Tibial nerve (tissue), 4 donors: ENCODE measurements around the gene ZNRD2. TPM values are rescaled to one million over a fixed set of nuclear protein-coding genes. Genes with fewer than 3 reads are reported as not detected.

Experiments used
- DNase-seq, 2 donors: peaks; one replicate each; pipeline ENCODE4 v3.0.0-alpha.2; 2019; ENCODE audit warnings: low spot score in 2 of 2
- H3K27ac ChIP-seq, 4 donors: fragments of 200-600 bp; sonication (generic) in 3 of 4; one replicate each; pipeline ENCODE4 v1.5.1; 2017 to 2019; ENCODE audit warnings: mild to moderate bottlenecking in 1 of 4
- H3K27me3 ChIP-seq, 2 donors: fragments of 200-600 bp; sonication (generic) in 1 of 2; one replicate each; pipeline versions ENCODE4 v1.5.1 to v1.6.0; 2017 to 2019
- H3K36me3 ChIP-seq, 3 donors: fragments of 200-600 bp; sonication (generic); one replicate each; pipeline ENCODE4 v1.5.1; 2018 to 2019
- H3K4me1 ChIP-seq, 4 donors: fragments of 200-600 bp; sonication (generic) in 3 of 4; one replicate each; pipeline ENCODE4 v1.5.1; 2017 to 2019
- H3K4me3 ChIP-seq, 4 donors: fragments of 200-600 bp; sonication (generic) in 3 of 4; one replicate each; pipeline ENCODE4 v1.5.1; 2017 to 2019; ENCODE audit warnings: mild to moderate bottlenecking in 1 of 4, moderate library complexity in 1 of 4
- H3K9me3 ChIP-seq, 4 donors: fragments of 200-600 bp; sonication (generic) in 3 of 4; one replicate each; pipeline ENCODE4 v1.5.1; 2017 to 2019
- CTCF ChIP-seq, 5 experiments: fragments of 200-600 bp in 3 of 5; fragments of 450-650 bp in 2 of 5; sonication (generic) in 3 of 5; IDR thresholded peaks; one replicate each; pipeline ENCODE4 v1.5.1; 2016 to 2019; ENCODE audit warnings: antibody characterized with exemption in 5 of 5, mild to moderate bottlenecking in 3 of 5, moderate library complexity in 2 of 5
- EP300 ChIP-seq, 2 donors: sonication (generic); formaldehyde crosslinking; IDR thresholded peaks; one replicate each; pipeline ENCODE4 v1.6.1; 2017; ENCODE audit warnings: antibody characterized with exemption in 2 of 2, mild to moderate bottlenecking in 1 of 2
- POLR2A ChIP-seq, 2 donors: fragments of 450-650 bp; IDR thresholded peaks; one replicate each; pipeline ENCODE4 v1.6.1; 2017; ENCODE audit warnings: antibody characterized with exemption in 2 of 2, mild to moderate bottlenecking in 2 of 2, moderate library complexity in 2 of 2
- WGBS, 2 donors: methylation state at CpG; one replicate each; pipeline ENCODE4 v1.1.5; 2018; 5-methylcytosine and 5-hydroxymethylcytosine counted together
- total RNA-seq, 4 donors: library from RNA; depleted of rRNA; stranded (reverse); fragments of >200 nt; gene quantifications; one replicate each; pipeline ENCODE4 v1.1.0, GENCODE V29; 2016

Gene ZNRD2
- total RNA-seq, 4 donors from 2014 or later, result 49.6 to 70.8 (median 56.5) TPM

DNA sequence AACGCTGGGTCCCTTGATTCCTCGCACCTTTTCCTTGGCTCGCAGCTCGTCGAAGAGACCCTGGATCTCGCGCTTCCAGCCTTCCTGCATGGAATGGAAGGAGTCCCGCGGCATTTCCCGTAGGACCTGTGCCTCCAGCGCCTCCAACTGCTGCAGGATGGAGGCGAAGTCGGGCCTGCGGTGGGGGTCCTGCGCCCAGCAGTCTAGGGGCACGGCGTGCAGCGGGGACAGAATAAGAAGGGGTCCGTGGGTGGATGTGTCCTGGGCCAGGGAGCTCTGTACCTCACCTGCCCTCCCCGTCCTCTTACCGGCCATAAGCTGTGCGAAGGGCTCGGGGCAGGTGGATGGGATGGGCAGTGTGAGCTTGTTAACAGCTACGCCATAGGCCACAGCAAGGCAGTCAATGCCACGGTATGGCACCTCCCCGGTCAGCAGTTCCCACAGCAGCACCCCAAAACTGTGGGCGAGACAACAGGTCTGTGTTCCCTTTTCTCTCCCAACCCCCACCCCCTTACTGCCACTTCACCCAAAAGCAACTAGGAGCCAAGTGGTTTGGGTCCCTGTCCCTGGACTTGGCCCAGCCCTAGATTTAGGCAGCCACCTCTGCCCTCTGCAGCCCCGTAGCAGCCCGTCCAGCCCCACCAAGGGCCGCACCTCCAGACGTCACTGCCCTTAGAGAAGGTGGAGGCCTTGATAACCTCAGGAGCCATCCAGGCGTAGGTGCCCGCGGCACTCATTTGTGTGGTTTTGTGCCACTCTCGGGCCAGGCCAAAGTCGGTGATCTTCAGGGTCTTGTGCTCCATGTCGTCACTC lies 37.5 kb downstream of the ZNRD2 start:
- H3K27me3 ChIP-seq, result no peaks in the 10 kb centered on the region
- peak overlapping the region; percentile 31 to 96 (median 58) for H3K27ac ChIP-seq
- no peaks in the 10 kb centered on the region for H3K9me3 ChIP-seq
- TF ChIP-seq CTCF (IDR thresholded peaks at IDR 0.05) (no peak), POLR2A (IDR thresholded peaks at IDR 0.05) (no peak), EP300 (IDR thresholded peaks at IDR 0.05) (no peak)
- peaks cover 8 to 75% (median 21%) of the 10 kb centered on the region in 3 donors for H3K36me3 ChIP-seq
- H3K4me1 ChIP-seq, result peaks cover 0 to 68% (median 48%) of the 10 kb centered on the region in 4 donors
- DNase-seq, result no peak
- 73 to 78% methylated on average over 34 to 37 of the region's 37 CpGs for WGBS, 2 donors
- H3K4me3 ChIP-seq, result peak overlapping the region in 2 of 4 donors; percentile 24 to 47

DNA sequence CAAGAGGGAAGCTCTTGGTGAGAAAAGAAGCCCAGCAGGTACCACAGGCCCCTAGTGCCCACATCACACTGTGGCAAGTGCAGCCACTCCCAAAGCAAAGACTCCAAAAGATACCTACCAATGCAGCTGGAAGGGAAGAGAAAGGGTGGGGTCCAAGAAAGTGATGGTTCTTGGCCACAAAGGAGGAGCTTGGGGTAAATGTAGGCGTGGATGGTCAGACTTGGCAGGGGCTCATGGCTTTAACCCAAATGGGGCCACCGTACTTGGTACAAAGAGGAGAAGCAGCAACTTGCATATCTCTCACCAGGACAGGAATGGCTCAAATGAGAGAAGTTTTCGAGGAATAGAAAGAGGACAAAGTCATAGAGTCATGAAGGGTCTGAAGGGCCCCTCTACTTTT lies 39.0 kb downstream of the ZNRD2 start:
- Histone ChIP-seq H3K4me1 (peaks cover 0 to 74% (median 56%) of the 10 kb centered on the region in 4 donors), H3K4me3 (no peak overlapping the region), H3K36me3 (peaks cover 8 to 61% (median 18%) of the 10 kb centered on the region in 3 donors), H3K9me3 (no peaks in the 10 kb centered on the region), H3K27me3 (no peaks in the 10 kb centered on the region), H3K27ac (peak overlapping the region; percentile 79 to 98 (median 96))
- no peak for DNase-seq
- WGBS, 2 donors, result 23 to 37% methylated on average over 3 of the region's 3 CpGs
- no peak for TF ChIP-seq CTCF (IDR thresholded peaks at IDR 0.05)
- TF ChIP-seq EP300 (IDR thresholded peaks at IDR 0.05), result no peak
- TF ChIP-seq POLR2A (IDR thresholded peaks at IDR 0.05), result no peak

GRCh38 chr11:65609665-65610064 lies 39.4 kb downstream of the ZNRD2 start:
- peak overlapping the region in 2 of 4 donors; percentile 8 to 97 for H3K4me3 ChIP-seq
- H3K36me3 ChIP-seq, result peaks cover 8 to 57% (median 15%) of the 10 kb centered on the region in 3 donors
- TF ChIP-seq CTCF (IDR thresholded peaks at IDR 0.05) (no peak), POLR2A (IDR thresholded peaks at IDR 0.05) (no peak), EP300 (IDR thresholded peaks at IDR 0.05) (no peak)
- H3K4me1 ChIP-seq, result peaks cover 0 to 74% (median 56%) of the 10 kb centered on the region in 4 donors
- no peaks in the 10 kb centered on the region for H3K27me3 ChIP-seq
- 58 to 66% methylated on average over 5 of the region's 5 CpGs for WGBS, 2 donors
- no peak for DNase-seq
- peak overlapping the region; percentile 79 to 98 (median 96) for H3K27ac ChIP-seq
- no peaks in the 10 kb centered on the region for H3K9me3 ChIP-seq

DNA sequence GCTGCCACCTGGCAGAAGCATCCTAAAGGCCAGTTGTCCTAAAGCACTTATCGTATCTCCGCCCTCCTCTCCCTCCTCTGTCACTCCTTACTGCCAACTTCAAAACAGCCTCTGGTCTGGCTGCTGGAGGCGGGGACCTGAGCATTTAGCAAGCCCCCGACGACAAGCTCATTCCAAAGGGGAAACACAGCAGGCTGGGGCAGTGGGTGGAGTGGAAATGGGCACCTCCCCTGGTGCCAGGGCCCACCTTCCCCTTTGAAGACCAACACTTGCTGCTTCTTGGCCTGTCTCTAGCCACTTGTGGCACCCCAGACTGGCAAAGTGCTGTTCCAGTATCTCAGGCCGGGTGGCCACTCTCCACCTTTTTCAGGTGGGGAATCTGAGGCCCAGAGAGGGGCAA lies 40.1 kb downstream of the ZNRD2 start:
- H3K27ac ChIP-seq, result peak overlapping the region; percentile 79 to 98 (median 96)
- H3K4me1 ChIP-seq, result peaks cover 0 to 74% (median 56%) of the 10 kb centered on the region in 4 donors
- 24 to 44% methylated on average over 6 of the region's 6 CpGs for WGBS, 2 donors
- peaks cover 5 to 50% (median 7%) of the 10 kb centered on the region in 3 donors for H3K36me3 ChIP-seq
- H3K4me3 ChIP-seq, result peak overlapping the region; percentile 26 to 97 (median 79)
- no peak for DNase-seq
- H3K27me3 ChIP-seq, result no peaks in the 10 kb centered on the region
- TF ChIP-seq POLR2A (IDR thresholded peaks at IDR 0.05) (no peak), CTCF (IDR thresholded peaks at IDR 0.05) (no peak), EP300 (IDR thresholded peaks at IDR 0.05) (no peak)
- no peaks in the 10 kb centered on the region for H3K9me3 ChIP-seq
